ENCODE results near the gene MTUS2. TPM values are rescaled to one million over a fixed set of nuclear protein-coding genes. Genes with fewer than 3 reads are reported as not detected.

MTUS2 gene
- total and polyA plus RNA-seq, 2 of the 8 experiments (the other 6 are each of a cell fraction or from before 2014, with no cell fraction given) = 0.18 to 0.80 TPM

DNA sequence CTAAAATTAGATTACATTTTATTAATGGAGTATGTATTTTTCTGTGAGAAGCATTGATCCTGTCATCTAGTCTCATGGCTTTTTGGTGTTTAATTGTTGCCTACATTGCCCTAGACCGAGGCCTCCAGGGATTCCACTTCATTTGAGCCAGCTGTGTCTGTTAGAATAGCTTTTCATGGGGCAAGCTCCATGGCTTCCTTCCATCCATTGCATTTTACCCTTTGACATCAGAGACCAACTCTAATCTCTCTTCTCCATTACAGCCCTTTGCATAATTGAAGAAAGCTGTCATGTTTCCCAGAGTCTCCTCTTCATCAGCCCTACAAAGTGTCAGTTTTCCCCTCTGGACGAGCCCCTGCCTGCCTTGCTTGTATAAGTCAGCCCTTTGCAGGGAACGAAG is 70.6 kb downstream of the MTUS2 start (continued):
- TF ChIP-seq, protein P1, sequence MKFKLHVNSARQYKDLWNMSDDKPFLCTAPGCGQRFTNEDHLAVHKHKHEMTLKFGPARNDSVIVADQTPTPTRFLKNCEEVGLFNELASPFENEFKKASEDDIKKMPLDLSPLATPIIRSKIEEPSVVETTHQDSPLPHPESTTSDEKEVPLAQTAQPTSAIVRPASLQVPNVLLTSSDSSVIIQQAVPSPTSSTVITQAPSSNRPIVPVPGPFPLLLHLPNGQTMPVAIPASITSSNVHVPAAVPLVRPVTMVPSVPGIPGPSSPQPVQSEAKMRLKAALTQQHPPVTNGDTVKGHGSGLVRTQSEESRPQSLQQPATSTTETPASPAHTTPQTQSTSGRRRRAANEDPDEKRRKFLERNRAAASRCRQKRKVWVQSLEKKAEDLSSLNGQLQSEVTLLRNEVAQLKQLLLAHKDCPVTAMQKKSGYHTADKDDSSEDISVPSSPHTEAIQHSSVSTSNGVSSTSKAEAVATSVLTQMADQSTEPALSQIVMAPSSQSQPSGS (IDR thresholded peaks at IDR 0.05; ENCODE audit: low read length) = no peak
- no peak for TF ChIP-seq SUZ12 (IDR thresholded peaks at IDR 0.05; ENCODE audit: low read length)
- TF ChIP-seq RBBP5 (IDR thresholded peaks at IDR 0.05; ENCODE audit: borderline replicate concordance, low read depth, low read length) = no peak
- TF ChIP-seq EZH2 (IDR thresholded peaks at IDR 0.05; ENCODE audit: low read depth, low read length, severe bottlenecking) = no peak
- TF ChIP-seq RAD21 (IDR thresholded peaks at IDR 0.05 in 1 of 2, conservative IDR thresholded peaks at IDR 0.05 in 1 of 2; ENCODE audit: low read depth in 2 of 2, low read length in 2 of 2) = no peak
- TF ChIP-seq YY1 (IDR thresholded peaks at IDR 0.05; ENCODE audit: low read depth, low read length) = no peak
